ENCODE data around the gene ZMYND19.
"Not testable (repeated sequence)": the region's sequence is repeated elsewhere in the genome, so short reads cannot be mapped to it uniquely, and the experiment has no call there.

ZMYND19 gene

GRCh38 chr9:137564134-137564533, 26.2 kb downstream of the ZMYND19 start:
- no peak for DNase-seq (ENCODE audit: low read depth in 3 of 3, low spot score in 1 of 3)

- no peak for DNase-seq (ENCODE audit: low read depth in 3 of 3, low spot score in 1 of 3)
Observed at GRCh38 chr9:137558127-137558526, 32.2 kb downstream of the ZMYND19 start.

GRCh38 chr9:137556069-137556838, 34.1 kb downstream of the ZMYND19 start:
- DNase-seq (ENCODE audit: low read depth in 3 of 3, low spot score in 1 of 3), result no peak

GRCh38 chr9:137555179-137555578, 35.1 kb downstream of the ZMYND19 start:
- no peak for DNase-seq (ENCODE audit: low read depth in 3 of 3, low spot score in 1 of 3)

GRCh38 chr9:137554349-137554748, 36.0 kb downstream of the ZMYND19 start:
- no peak for DNase-seq (ENCODE audit: low read depth in 3 of 3, low spot score in 1 of 3)

- not testable (repeated sequence) for DNase-seq (ENCODE audit: low read depth in 3 of 3, low spot score in 1 of 3)
Observed at GRCh38 chr9:137553654-137554053, 36.7 kb downstream of the ZMYND19 start.

GRCh38 chr9:137552022-137552768, 38.1 kb downstream of the ZMYND19 start:
- DNase-seq (ENCODE audit: low read depth in 3 of 3, low spot score in 1 of 3), result peak in 1 of 3 donors; percentile 1

GRCh38 chr9:137551264-137552021, 38.9 kb downstream of the ZMYND19 start, which contains the start of gene MRPL41:
TSS of gene MRPL41 (plus strand) at chr9:137551879. CDS start at chr9:137552082, 203 bp downstream.
- DNase-seq (ENCODE audit: low read depth in 3 of 3, low spot score in 1 of 3), result peak; percentile 68 to 83 (median 75)

GRCh38 chr9:137550958-137551263, 39.4 kb downstream of the ZMYND19 start:
- not testable (repeated sequence) for DNase-seq (ENCODE audit: low read depth in 3 of 3, low spot score in 1 of 3)

GRCh38 chr9:137550231-137550621, 40.1 kb downstream of the ZMYND19 start, which contains the start of gene PNPLA7:
TSS of gene PNPLA7 (minus strand) at chr9:137550402. CDS start at chr9:137550197, 205 bp downstream.
- DNase-seq (ENCODE audit: low read depth in 3 of 3, low spot score in 1 of 3), result peak in 2 of 3 donors; percentile 22 to 24

- DNase-seq (ENCODE audit: low read depth in 3 of 3, low spot score in 1 of 3), result no peak
Observed at GRCh38 chr9:137547687-137548543, 42.4 kb downstream of the ZMYND19 start.

- no peak for DNase-seq (ENCODE audit: low read depth in 3 of 3, low spot score in 1 of 3)
Observed at GRCh38 chr9:137545123-137545522, 45.2 kb downstream of the ZMYND19 start.

GRCh38 chr9:137544176-137544760, 46.0 kb downstream of the ZMYND19 start:
- DNase-seq (ENCODE audit: low read depth in 3 of 3, low spot score in 1 of 3), result no peak

- no peak for DNase-seq (ENCODE audit: low read depth in 3 of 3, low spot score in 1 of 3)
Observed at GRCh38 chr9:137543237-137543963, 46.9 kb downstream of the ZMYND19 start.

- DNase-seq (ENCODE audit: low read depth in 3 of 3, low spot score in 1 of 3), result no peak
Observed at GRCh38 chr9:137542486-137542885, 47.8 kb downstream of the ZMYND19 start.

GRCh38 chr9:137540536-137540935, 49.8 kb downstream of the ZMYND19 start:
- DNase-seq (ENCODE audit: low read depth in 3 of 3, low spot score in 1 of 3), result no peak

- DNase-seq (ENCODE audit: low read depth in 3 of 3, low spot score in 1 of 3), result no peak
Observed at GRCh38 chr9:137538058-137538457, 52.3 kb downstream of the ZMYND19 start.

GRCh38 chr9:137536594-137537131, 53.6 kb downstream of the ZMYND19 start:
- not testable (repeated sequence) for DNase-seq (ENCODE audit: low read depth in 3 of 3, low spot score in 1 of 3)

GRCh38 chr9:137535120-137535428, 55.2 kb downstream of the ZMYND19 start:
- no peak for DNase-seq (ENCODE audit: low read depth in 3 of 3, low spot score in 1 of 3)
